ENCODE data around the gene PRKD1.

Gene PRKD1

DNA sequence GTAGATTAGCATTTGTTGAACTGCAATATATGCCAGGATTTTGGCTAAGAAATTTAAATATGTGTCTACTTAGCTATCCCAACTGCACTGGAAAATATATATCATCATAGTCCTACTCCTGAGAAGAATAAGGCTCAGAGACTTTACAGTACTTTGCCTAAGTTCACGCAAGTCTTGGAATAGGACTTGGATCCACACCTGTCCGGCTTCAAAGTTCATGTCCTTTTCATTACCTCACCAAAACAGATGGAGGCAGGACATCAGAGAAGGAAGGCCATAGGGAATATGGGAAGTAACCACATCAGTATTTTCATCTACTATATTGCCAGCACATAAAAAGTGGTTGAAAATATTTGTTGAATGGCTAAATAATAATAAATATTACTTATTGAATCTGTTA is 358.5 kb downstream of the PRKD1 start:
- TF ChIP-seq, protein P1, sequence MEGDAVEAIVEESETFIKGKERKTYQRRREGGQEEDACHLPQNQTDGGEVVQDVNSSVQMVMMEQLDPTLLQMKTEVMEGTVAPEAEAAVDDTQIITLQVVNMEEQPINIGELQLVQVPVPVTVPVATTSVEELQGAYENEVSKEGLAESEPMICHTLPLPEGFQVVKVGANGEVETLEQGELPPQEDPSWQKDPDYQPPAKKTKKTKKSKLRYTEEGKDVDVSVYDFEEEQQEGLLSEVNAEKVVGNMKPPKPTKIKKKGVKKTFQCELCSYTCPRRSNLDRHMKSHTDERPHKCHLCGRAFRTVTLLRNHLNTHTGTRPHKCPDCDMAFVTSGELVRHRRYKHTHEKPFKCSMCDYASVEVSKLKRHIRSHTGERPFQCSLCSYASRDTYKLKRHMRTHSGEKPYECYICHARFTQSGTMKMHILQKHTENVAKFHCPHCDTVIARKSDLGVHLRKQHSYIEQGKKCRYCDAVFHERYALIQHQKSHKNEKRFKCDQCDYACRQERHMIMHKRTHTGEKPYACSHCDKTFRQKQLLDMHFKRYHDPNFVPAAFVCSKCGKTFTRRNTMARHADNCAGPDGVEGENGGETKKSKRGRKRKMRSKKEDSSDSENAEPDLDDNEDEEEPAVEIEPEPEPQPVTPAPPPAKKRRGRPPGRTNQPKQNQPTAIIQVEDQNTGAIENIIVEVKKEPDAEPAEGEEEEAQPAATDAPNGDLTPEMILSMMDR (IDR thresholded peaks at IDR 0.05; ENCODE audit: control extremely low read depth, extremely low read depth, low read depth, missing control alignments) = no peak
- no peak for DNase-seq (ENCODE audit: extremely low spot score)
- ChIA-PET POLR2A (no interaction called here), CTCF (no interaction called here)

GRCh38 chr14:29566194-29566593 is 361.5 kb downstream of the PRKD1 start:
- ChIA-PET POLR2A (no interaction called here), CTCF (no interaction called here)
- TF ChIP-seq, protein P1 (IDR thresholded peaks at IDR 0.05; ENCODE audit: control extremely low read depth, extremely low read depth, low read depth, missing control alignments) = no peak
- no peak for DNase-seq (ENCODE audit: extremely low spot score)

DNA sequence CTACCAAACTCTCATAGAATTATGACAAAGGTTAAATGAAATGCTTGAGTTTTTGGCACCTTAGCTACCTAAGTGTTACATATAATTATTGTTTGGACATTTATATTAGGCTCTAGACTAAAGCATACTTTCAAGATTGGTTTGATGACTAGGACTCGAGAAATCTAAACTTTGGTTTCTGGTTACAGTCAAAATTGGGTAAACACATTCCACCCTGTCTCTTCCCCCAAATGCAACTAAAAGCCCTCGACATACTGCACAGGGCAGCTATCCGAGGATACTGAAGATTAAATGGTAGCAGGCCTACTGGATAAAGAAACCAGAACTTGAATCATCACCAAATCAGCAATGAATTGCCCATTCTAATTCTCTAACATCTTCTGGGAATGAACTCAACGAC is 369.1 kb downstream of the PRKD1 start:
- POLR2A ChIA-PET = no interaction called here
- TF ChIP-seq, protein P1 (IDR thresholded peaks at IDR 0.05; ENCODE audit: control extremely low read depth, extremely low read depth, low read depth, missing control alignments) = no peak
- no peak for DNase-seq (ENCODE audit: extremely low spot score)
- CTCF ChIA-PET = interaction anchor here (1.2 to 2.1 kb wide), 2 partner anchors 9 to 10 kb away, joined by 3 to 6 read pairs; no protein-coding TSS in a partner anchor

GRCh38 chr14:29554335-29554734 is 373.3 kb downstream of the PRKD1 start:
- no peak for DNase-seq (ENCODE audit: extremely low spot score)
- TF ChIP-seq, protein P1 (IDR thresholded peaks at IDR 0.05; ENCODE audit: control extremely low read depth, extremely low read depth, low read depth, missing control alignments) = no peak
- ChIA-PET CTCF (no interaction called here), POLR2A (no interaction called here)

DNA sequence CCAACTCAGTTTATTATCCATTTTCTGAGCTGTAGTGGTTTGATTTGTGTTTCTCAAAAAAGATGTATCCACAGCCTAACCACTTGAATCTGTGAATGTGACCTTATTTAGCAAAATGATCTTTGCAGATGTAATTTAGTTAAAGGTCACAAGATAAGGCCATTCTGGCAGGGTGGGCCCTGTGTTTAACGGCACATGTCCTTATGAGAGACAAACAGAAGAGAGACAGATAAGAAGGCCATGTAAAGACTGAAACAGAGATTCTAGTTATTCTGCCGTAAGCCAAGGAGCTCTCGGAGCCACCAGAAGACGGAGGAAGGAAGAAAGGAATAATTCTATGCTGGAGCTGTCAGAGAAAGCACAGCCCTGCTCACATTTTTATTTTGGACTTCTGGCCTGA is 374.2 kb downstream of the PRKD1 start:
- POLR2A ChIA-PET = no interaction called here
- CTCF ChIA-PET = interaction anchor here (0.7 to 1.4 kb wide), 3 partner anchors 36 to 656 kb away, joined by 3 to 4 read pairs (median 3); no protein-coding TSS in a partner anchor
- DNase-seq (ENCODE audit: extremely low spot score) = no peak
- TF ChIP-seq, protein P1 (IDR thresholded peaks at IDR 0.05; ENCODE audit: control extremely low read depth, extremely low read depth, low read depth, missing control alignments) = no peak

DNA sequence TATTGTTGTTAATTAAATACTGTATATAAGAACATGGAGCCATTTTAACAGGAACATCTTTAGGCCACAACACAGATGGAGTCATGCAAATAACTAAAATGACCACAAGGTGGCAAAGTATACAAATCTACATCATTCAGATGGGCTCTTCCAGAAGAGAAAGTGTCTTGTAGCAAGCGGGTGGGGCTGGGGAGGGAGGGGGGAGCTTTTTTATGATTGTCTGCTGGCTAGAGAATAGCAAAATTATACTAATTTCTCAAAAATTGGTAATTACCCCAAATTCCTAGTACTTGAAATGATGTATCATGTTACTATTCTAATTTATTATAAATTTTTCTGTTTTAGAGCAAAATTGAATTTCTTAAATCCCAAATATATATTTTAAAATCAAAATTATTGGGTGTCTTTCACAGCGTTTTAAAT is 378.7 kb downstream of the PRKD1 start:
- peak; percentile 27 for DNase-seq (ENCODE audit: extremely low spot score)
- CTCF ChIA-PET = interaction anchor here (1.2 to 3.0 kb wide), 8 partner anchors 7 to 894 kb away, joined by 3 to 19 read pairs (median 4); no protein-coding TSS in a partner anchor

More for the DNA sequence above, 378.7 kb downstream of the PRKD1 start:
- TF ChIP-seq, protein P1 (IDR thresholded peaks at IDR 0.05; ENCODE audit: control extremely low read depth, extremely low read depth, low read depth, missing control alignments) = peak; percentile 42
- POLR2A ChIA-PET = no interaction called here
